Tibial artery (tissue), 4 donors: ENCODE results near the gene ZNF17.

ENCODE experiments used
- DNase-seq, 2 donors: peaks; one replicate each; pipeline ENCODE4 v3.0.0-alpha.2; 2019
- H3K27ac ChIP-seq, 2 donors: fragments of 200-600 bp; sonication (generic) in 1 of 2; 1 replicate in 1 of 2; 2 replicates in 1 of 2; pipeline ENCODE4 v1.5.1; 2018 to 2019; ENCODE audit warnings: mild to moderate bottlenecking in 1 of 2
- H3K27me3 ChIP-seq, 2 donors: fragments of 200-600 bp; sonication (generic) in 1 of 2; one replicate each; pipeline versions ENCODE4 v1.5.1 to v1.6.0; 2016 to 2019
- H3K36me3 ChIP-seq, 3 donors: fragments of 200-600 bp; sonication (generic) in 2 of 3; one replicate each; pipeline ENCODE4 v1.5.1; 2016 to 2019; ENCODE audit warnings: mild to moderate bottlenecking in 2 of 3
- H3K4me1 ChIP-seq, 4 donors: fragments of 200-600 bp; sonication (generic) in 2 of 4; 1 replicate in 3 of 4; 2 replicates in 1 of 4; pipeline ENCODE4 v1.5.1; 2016 to 2019
- H3K4me3 ChIP-seq, 2 donors: fragments of 200-600 bp; sonication (generic) in 1 of 2; 1 replicate in 1 of 2; 2 replicates in 1 of 2; pipeline ENCODE4 v1.5.1; 2018 to 2019; ENCODE audit warnings: mild to moderate bottlenecking in 2 of 2
- H3K9me3 ChIP-seq, 3 donors: fragments of 200-600 bp; sonication (generic) in 1 of 3; one replicate each; pipeline ENCODE4 v1.5.1; 2016 to 2019
- intact Hi-C: fragments of 100-400 bp; cut with DNase I; formaldehyde crosslinking; loops from one replicate; pipeline ENCODE4 v1.15.0; 2023; ENCODE audit warnings: low total_unique reads
- TF ChIP-seq, protein P1 (sequence below), 2 experiments: fragments of 200-600 bp in 1 of 2; fragments of 450-650 bp in 1 of 2; IDR thresholded peaks; one replicate each; pipeline ENCODE4 v1.5.1; 2017 to 2019; ENCODE audit warnings: antibody characterized with exemption in 2 of 2, mild to moderate bottlenecking in 1 of 2, moderate library complexity in 1 of 2

Gene ZNF17

DNA sequence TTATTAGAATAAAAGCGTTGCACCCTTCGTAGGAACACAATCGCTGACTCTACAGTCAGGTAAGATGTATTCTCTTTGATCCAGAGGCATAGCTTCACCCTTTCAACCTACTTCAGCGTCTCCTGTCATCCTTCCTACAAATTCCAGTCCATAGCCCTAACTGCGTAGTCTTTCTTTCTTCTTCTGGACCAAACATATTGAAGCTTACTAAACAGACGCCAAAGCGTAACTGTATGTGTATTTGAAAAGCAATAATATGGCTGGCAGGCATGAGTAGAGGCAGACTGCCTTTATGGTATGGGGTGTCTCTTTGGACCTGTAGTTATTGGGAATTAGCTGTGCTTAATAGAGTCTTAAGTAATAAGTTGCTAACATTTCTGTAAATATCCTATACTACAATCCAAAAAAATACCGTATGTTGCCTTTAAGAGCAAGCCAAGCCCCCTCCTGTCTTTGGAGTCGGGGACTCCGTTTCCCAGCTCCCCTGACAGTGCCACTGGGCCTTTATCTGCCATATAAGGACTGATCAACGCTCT is 21.7 kb upstream of the ZNF17 start:
- Histone ChIP-seq H3K36me3 (peaks cover 19 to 24% (median 22%) of the 10 kb centered on the region in 3 donors), H3K27ac (peak overlapping the region; percentile 96 to 97), H3K9me3 (peaks cover 0 to 14% (median 7%) of the 10 kb centered on the region in 3 donors), H3K27me3 (no peaks in the 10 kb centered on the region), H3K4me3 (peak overlapping the region; percentile 90 to 96), H3K4me1 (peaks cover 0 to 18% (median 8%) of the 10 kb centered on the region in 4 donors)
- TF ChIP-seq, protein P1, sequence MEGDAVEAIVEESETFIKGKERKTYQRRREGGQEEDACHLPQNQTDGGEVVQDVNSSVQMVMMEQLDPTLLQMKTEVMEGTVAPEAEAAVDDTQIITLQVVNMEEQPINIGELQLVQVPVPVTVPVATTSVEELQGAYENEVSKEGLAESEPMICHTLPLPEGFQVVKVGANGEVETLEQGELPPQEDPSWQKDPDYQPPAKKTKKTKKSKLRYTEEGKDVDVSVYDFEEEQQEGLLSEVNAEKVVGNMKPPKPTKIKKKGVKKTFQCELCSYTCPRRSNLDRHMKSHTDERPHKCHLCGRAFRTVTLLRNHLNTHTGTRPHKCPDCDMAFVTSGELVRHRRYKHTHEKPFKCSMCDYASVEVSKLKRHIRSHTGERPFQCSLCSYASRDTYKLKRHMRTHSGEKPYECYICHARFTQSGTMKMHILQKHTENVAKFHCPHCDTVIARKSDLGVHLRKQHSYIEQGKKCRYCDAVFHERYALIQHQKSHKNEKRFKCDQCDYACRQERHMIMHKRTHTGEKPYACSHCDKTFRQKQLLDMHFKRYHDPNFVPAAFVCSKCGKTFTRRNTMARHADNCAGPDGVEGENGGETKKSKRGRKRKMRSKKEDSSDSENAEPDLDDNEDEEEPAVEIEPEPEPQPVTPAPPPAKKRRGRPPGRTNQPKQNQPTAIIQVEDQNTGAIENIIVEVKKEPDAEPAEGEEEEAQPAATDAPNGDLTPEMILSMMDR (IDR thresholded peaks at IDR 0.05) = no peak
- no peak for DNase-seq
- intact Hi-C loops = no loop called here

DNA sequence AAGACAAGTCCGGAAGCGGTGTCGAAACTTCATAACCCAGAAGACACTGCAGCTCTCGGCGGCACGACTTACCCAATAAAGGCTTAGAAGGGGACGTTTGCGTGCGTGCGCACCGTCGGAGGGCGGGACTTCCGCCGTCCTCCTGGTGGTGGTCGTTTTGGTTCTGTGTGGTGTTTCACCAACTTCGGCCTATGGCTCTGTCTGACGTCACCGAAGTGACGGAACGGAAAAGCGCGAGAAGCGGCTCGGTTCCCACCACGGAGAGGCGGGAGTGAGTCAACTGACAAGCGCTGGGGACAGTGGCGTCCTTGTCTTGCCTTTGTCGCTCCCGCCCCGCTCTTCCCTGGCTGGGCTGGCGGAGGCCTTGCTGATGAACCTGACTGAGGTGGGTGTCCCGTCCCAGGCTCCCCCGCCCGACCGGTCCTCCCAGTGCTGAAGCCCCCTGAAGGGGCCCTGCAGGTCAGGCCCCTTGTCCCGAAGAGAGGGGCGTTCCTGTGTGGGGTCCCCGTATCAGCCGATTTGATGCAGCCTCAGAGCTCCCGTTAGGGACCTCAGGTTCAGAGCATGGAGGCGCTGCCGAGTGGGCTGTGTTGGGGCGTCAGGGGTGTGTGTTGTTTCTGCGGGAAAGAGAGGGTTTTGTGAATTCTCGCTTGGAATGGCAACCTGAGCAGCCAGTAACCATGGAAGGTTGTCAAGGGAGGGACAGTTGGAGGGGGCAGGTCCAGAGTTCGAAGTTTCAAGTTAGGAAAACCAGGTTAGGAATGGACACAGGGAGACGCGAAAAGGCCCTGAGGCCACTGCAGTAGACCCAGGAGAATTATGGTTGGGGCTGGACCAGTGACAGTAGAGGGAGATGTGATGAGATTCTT is 21.0 kb upstream of the ZNF17 start, which contains the start of gene ZNF548:
Gene ZNF548 (plus strand): TSS at position 125 of the 869 bp plus-strand sequence. CDS start 246 bp downstream, at position 371.
- H3K9me3 ChIP-seq = peaks cover 0 to 20% (median 13%) of the 10 kb centered on the region in 3 donors
- peak within 1 kb of the TSS; percentile 90 to 96 for H3K4me3 ChIP-seq
- peak within 1 kb of the TSS; percentile 96 to 97 for H3K27ac ChIP-seq
- TF ChIP-seq, protein P1 (IDR thresholded peaks at IDR 0.05) = peak; percentile 29 to 50
- peaks cover 24 to 31% (median 28%) of the 10 kb centered on the region in 3 donors for H3K36me3 ChIP-seq
- DNase-seq = peak; percentile 98
- H3K27me3 ChIP-seq = no peaks in the 10 kb centered on the region
- intact Hi-C loops = no loop called here
- peaks cover 0 to 18% (median 8%) of the 10 kb centered on the region in 4 donors for H3K4me1 ChIP-seq

DNA sequence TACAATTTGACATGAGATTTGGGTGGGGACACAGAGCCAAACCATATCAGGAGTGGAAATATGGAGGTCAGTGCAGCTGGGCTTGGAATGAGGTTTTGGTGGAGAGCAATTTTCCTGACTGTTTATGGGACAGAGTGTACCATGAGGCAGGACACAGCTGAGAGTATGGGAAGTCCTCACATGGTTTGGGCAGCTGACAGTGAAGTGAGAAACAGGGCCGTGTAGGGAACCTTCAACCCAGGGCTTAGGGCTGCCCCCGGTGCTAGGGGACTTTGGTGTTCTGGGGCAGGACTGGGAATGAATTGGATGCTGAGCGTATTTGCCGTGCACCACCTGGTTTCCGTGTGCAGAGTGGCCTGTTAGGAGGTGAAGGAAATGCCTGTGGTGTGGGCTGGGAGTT is 15.3 kb upstream of the ZNF17 start:
- Histone ChIP-seq H3K4me3 (no peak overlapping the region), H3K27me3 (no peaks in the 10 kb centered on the region), H3K9me3 (peaks cover 11 to 76% (median 64%) of the 10 kb centered on the region in 3 donors), H3K4me1 (peaks cover 0 to 7% (median 3%) of the 10 kb centered on the region in 4 donors), H3K27ac (no peak overlapping the region), H3K36me3 (peaks cover 80 to 89% (median 85%) of the 10 kb centered on the region in 3 donors)
- DNase-seq = no peak
- intact Hi-C loops = no loop called here
- TF ChIP-seq, protein P1 (IDR thresholded peaks at IDR 0.05) = no peak

DNA sequence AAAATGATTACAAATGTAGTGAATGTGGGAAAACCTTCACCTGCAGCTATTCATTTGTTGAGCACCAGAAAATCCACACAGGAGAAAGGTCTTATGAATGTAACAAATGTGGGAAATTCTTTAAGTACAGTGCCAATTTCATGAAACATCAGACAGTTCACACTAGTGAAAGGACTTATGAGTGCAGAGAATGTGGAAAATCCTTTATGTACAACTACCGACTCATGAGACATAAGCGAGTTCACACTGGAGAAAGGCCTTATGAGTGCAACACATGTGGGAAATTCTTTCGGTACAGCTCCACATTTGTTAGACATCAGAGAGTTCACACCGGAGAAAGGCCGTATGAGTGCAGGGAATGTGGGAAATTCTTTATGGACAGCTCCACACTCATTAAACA is 12.1 kb upstream of the ZNF17 start:
- intact Hi-C loops = no loop called here
- Histone ChIP-seq H3K27ac (no peak overlapping the region), H3K36me3 (peaks cover 72 to 99% (median 91%) of the 10 kb centered on the region in 3 donors), H3K4me1 (no peaks in the 10 kb centered on the region), H3K4me3 (no peak overlapping the region), H3K9me3 (peaks cover 11 to 98% (median 85%) of the 10 kb centered on the region in 3 donors), H3K27me3 (no peaks in the 10 kb centered on the region)
- TF ChIP-seq, protein P1 (IDR thresholded peaks at IDR 0.05) = no peak
- no peak for DNase-seq

DNA sequence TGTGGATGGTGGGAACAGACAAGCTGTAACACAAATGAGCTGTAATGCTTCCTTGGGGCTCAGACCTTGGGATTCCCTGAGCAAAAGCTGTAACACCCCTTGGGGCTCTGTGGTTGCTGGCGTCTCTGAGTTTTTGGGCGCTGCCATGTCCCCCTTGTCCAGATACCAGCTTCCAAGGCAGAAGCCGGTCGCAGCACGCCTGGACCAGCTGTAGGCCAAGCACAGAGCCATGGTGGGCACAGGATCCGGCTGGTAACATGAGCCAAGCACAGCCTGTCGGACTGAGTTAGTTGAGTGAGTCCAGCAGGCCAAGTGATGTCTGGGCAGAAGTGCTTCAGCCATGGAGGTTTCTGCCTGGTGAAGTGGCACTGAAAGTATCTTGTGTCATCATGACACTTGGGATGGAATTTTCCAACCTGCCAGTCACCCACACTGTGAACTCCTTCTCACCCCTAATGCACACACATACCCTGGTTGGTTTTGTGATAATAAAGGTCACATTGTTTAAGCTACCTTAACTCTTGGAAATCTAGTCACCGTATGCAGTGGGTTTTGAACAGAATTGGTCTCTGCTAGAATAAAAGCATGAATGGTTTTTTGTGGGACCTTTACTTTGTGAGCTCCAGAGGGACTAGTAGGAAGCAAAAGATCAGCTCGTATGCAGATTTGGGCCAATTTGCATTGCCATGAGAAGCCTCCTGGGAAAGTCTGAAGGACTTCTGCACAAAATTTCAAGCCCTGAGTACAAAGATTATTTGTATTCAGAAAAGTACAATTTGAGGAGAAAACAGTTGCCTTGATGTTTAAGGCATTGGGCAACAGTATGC is 7.0 kb upstream of the ZNF17 start:
- H3K36me3 ChIP-seq = peaks cover 23 to 53% (median 44%) of the 10 kb centered on the region in 3 donors
- H3K4me3 ChIP-seq = no peak overlapping the region
- H3K9me3 ChIP-seq = peaks cover 0 to 67% (median 48%) of the 10 kb centered on the region in 3 donors
- intact Hi-C loops = no loop called here
- TF ChIP-seq, protein P1 (IDR thresholded peaks at IDR 0.05) = no peak
- H3K27ac ChIP-seq = no peak overlapping the region
- no peaks in the 10 kb centered on the region for H3K4me1 ChIP-seq
- no peaks in the 10 kb centered on the region for H3K27me3 ChIP-seq
- no peak for DNase-seq
